Measurements from ENCODE around the gene OPA3.

DNA sequence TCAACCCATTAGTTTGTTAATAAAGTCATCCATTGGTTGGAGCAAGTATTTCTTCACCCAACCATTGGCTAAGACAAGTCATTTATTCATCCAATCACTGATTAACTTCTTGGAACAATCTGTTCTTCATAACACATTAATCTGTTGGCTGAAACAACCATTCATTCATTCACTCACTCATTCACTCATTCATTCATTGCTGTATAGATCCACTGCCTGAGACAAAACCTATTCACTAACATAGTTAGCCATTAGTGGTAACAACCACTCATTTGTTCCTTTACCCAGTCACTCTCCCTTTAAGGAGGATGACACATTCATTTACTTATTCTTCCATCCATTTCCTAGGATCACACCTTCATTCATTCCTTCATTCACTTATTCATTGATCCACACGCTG, 39.4 kb upstream of the OPA3 start:
- TF ChIP-seq POLR2A (IDR thresholded peaks at IDR 0.05), result no peak
- TF ChIP-seq, protein P1, sequence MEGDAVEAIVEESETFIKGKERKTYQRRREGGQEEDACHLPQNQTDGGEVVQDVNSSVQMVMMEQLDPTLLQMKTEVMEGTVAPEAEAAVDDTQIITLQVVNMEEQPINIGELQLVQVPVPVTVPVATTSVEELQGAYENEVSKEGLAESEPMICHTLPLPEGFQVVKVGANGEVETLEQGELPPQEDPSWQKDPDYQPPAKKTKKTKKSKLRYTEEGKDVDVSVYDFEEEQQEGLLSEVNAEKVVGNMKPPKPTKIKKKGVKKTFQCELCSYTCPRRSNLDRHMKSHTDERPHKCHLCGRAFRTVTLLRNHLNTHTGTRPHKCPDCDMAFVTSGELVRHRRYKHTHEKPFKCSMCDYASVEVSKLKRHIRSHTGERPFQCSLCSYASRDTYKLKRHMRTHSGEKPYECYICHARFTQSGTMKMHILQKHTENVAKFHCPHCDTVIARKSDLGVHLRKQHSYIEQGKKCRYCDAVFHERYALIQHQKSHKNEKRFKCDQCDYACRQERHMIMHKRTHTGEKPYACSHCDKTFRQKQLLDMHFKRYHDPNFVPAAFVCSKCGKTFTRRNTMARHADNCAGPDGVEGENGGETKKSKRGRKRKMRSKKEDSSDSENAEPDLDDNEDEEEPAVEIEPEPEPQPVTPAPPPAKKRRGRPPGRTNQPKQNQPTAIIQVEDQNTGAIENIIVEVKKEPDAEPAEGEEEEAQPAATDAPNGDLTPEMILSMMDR (IDR thresholded peaks at IDR 0.05), result no peak
